RKO (cell line): ENCODE results near the gene DIP2A.
"Not testable (repeated sequence)": the region's sequence is repeated elsewhere in the genome, so short reads cannot be mapped to it uniquely, and the experiment has no call there.

Experiments
- DNase-seq: peaks from one replicate; pipeline ENCODE4 v3.0.0-alpha.2; 2016; ENCODE audit warnings: low spot score

The DIP2A gene

DNA sequence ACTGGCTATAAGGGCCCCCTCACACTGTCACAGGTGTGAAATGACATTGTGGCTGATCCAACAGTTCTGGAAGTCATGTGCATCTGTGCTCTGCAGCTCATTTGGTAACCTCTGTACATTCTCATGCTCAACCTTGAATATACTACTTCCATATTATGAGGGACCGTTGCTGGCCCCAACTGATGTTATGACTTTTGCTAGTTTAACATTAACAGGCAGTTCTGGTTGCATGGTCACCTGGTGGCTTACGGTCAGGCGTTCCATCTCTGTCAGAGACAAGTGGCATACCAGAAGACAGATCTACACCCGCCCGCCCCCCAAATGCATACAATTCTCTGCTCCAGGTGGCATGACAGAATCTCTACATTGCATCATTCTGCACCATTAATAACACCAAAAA lies 6.0 kb upstream of the DIP2A start:
- no peak for DNase-seq

DNA sequence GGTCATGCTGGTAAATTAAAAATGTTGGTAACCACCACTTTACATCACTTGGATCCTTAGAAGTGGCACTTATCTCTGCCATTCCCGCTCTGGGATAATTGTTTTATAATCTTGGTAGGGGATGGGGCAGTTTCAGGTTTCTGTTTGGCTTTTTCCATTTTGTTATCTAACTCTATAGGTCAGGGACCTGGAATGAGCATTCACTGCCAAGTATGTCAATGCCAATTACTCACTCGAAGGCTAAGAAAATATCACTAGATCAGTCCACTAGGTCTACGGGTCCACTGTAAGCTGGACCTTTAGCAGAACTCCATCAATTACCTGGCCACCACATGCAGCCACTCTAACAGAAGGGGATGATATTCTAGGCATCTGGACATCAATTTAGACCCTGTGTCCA lies 4.5 kb upstream of the DIP2A start:
- no peak for DNase-seq

DNA sequence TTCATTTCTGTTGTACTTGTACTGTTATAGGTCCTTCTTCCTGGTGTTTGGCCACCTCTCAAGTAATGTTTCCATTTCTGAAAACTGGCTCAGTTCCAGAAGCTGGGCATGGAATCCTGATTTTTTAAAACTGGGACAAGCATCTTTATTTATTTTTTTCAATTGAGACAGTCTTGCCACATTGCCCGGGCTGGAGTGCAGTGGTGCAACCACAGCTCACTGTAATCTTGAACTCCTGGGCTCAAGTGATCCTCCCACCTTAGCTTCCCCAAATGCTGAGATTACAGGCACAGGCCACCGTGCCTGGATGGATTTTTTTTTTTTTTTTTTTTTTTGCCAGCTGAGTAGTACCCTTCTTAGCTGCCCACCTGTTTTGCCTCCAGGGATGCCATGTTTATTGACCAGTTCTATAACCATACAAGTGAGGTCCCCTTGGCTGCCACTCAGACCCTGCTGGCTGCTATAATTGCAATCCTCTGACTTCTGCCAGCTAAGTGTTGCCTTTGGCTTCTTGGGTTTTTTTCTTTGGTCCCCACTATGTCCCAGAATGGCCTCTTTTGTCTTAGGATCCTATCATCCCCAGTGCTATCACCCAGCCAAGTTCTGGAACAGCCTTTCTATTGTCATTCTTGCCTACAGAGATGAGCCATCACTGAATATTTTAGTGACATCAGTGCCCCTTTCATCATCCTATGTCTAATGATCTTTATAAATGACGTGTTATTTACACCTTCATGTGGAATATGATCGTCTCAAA lies 3.9 kb upstream of the DIP2A start:
- DNase-seq, result no peak

DNA sequence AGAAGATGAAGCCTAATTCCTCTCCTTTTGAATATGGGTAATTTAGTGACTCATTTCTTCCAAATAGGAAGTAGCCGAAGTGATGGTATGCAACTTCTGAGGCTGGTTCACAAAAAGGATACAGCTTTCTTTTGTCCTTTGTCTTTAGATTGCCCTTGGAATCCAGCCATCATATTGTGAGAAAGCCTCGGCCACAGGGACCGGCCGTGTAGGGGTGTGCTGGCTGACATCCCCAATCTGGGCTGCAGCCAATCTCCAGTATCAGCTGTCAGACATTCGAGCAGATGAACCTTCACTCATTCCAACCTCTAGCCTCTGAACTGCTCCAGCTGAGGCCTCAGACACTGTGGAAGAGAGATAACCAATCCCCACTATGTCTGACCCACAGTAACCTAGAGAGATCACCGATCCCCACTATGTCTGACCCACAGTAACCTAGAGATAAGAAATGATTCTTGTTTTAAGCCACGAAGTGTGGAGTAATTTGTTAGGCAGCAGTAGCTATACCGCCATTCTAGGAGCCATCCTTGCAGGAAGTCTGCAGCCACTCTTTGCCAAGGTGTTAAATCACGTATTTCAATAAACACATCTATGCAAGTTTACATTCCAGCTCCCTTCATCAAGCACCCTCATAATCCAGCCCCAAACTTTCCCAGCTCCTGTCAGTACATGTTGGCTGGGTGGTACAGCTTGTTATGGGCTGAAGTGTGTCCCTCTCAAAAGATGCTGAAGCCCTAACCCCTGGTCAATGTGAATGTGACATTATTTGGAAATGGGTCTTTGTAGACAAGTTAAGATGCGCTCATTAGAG lies 2.9 kb upstream of the DIP2A start:
- no peak for DNase-seq

DNA sequence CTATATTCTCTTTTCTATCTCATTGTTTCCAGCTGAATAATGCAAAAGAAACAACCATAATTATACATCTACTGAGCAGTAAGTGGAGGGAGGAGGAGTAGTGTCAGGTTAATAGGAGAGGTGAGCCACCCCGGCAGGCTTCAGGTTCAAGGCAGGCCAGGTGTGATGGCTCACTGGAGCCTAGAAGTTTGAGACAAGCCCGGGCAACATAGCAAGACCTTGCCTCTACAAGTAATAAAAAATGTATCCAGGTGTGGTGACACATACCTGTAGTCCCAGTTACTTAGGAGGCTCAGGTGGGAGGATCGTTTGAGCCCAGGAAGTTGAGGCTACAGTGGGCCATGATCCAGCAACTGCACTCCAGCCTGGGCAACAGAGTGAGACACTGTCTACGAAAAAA lies 1.9 kb upstream of the DIP2A start:
- no peak for DNase-seq

DNA sequence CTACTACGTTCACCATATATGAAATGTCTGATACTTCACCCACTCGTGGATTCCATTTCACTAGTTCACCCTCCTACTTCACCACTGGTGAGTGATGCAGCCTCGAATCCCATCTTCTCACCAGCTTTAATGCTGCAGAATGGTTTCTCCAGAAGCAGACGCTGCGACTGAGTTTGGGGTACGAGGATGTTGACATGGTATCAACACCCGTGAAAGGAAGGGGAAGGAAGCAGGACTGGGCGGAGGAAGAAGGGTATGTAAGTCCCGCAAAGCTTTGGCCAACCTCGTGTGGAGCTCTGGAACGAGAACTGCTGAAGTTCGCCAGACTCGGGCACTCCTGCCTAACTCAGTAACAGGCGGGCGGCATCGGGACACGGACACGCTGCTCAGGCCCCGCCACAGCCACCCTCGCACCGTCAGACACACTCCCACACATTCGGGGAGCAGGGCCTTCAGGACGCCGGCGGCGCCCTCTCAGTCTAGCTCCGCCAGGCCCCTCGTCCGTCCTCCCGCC lies 833 bp upstream of the DIP2A start:
- DNase-seq, result peak; percentile 63

DNA sequence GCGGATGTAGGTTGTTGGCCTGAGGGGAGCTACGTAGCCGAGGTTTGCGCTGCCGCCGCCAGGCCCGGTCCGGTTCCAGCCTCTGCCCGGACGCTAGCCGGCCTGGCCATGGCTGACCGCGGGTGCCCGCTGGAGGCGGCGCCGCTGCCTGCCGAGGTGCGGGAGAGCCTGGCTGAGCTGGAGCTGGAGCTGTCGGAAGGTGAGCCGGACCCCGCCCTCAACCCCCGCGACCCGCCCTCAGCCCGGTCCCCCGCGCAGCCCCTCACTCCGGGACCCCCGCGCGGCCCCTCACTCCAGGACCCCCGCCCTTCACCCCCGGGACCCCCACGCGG lies 299 bp downstream of the DIP2A start:
- DNase-seq, result no peak

DNA sequence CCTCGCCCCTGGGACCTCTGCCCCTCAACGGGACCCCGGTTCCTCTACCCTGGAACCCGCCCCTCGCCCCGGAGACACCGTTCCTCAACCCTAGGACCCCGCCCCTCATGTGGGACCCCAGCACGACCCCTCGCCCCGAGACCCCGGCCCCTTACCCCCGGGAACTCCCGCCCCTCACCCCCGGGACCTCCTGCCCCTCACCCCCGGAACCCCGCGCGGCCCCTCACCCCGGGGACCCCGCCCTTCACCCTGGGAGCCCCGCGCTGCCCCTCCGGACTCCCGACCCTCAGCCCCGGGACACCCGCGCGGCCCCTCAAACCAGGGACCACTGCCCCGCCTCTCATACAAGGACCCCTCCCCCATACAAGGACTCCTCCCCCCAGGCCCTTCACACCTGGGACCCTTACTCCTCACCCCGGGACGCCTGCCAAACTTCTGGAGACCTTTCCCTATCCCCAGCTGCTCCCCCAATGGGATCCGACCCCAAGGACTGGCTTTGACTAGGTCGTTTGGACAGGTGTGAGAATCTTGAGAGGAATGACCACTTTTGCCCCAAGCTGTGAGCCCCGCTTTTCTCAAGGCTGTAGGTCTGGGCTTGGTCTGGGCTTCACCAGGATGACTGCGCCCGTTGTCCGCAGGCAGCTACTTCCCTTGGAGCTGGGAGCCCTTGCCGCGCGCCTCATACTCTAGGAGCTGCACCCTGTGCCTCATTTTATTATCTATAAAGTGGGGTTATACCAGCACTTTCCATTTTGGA lies 843 bp downstream of the DIP2A start:
- peak; percentile 69 for DNase-seq

DNA sequence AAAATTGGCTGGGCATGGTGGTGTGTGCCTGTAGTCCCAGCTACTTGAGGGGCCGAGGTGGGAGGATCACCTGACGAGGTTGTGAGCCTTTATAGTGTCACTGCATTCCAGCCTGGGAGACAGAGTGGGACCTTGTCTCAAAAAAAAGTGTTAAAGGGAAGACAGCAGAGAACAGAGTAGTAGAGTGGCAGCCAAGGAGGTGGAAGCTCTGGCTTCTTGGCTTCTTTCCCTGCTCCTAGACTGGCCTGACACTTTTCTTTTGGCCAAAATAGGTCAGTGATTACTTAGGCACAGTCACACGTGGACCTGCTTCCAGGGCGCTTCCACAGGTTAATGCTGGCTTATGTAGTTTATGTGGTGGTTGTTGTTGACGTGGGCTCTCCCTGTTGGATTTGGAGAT lies 3.2 kb downstream of the DIP2A start:
- no peak for DNase-seq

DNA sequence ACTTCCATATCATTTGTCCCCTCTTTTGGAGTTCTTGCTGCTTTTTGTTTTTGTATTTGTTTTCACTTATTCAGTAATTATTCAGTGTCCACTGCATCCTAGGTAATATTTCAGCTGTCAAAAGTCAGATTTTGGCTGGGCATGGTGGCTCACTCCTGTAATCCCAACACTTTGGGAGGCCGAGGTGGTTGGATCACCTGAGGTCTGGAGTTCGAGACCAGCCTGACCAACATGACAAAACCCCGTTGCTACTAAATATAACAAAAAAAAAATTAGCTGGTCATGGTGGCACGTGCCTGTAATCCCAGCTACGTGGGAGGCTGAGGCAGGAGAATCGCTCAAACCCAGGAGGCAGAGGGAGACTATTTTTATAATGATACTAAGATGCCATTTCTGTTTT lies 6.5 kb downstream of the DIP2A start:
- not testable (repeated sequence) for DNase-seq

DNA sequence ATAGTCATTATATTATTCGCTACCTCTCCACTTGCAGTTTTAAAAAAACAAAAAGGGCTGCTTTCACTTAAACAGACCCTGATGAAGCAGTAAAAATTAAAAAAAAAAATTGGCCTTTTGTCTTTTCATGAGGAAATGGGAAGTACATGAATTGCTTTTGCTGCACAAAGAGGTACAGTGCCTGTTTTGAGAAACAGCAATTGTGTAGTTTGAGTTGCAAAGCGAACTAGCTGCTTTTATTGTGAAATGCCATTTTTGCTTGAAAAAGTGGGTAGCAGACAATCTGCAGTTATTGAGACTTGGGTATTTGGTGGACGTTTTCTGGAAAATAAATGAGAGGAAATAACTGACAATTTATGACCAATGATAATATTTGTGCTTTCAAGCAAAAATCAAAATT lies 7.0 kb downstream of the DIP2A start:
- DNase-seq, result no peak

DNA sequence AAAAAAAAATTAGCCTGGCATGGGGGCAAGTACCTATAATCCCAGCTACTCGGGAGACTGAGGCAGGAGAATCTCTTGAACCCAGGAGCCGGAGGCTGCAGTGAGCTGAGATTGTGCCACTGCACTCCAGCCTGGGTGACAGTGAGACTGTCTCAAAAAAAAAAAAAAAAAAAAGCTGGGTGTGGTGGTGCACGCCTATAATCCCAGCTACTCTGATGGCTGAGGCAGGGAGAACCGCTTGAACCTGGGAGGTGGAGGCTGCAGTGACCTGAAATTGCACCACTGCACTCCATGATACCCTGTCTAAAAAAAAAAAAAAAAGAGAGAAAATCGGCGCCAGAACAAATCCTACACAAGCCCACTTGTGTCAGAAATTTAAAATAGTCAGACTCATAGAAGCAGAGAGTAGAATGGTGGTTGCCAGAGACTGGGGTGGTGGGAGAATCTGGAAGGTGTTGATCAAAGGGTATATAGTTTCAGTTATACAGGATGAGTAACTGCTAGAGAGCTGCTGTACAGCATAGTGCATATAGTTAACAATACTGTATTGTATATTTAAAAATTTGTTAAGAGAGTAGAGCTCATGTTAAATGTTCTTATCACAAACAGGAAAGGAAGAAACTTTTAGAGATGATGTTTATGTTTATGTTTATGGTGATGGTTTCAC lies 9.6 kb downstream of the DIP2A start:
- no peak for DNase-seq

DNA sequence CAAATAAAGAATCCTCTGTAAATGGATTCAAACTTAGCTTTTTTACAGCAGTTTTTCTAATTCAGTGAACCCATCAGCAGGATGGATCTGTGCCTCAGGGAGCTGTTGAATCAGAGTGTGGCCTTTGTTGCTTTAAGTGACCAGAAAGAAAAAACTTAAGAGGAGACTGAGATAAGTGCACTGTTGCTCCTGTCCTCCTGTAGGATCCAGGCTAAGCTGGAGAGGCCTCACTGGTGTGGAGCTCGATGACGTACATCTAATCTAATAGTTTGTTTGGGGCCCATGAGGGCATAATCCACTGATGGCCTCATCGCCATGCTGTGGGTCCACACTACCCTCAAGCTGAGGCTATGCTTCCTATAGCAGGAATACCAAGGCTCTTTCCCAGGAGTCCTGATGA lies 10.6 kb downstream of the DIP2A start:
- no peak for DNase-seq

DNA sequence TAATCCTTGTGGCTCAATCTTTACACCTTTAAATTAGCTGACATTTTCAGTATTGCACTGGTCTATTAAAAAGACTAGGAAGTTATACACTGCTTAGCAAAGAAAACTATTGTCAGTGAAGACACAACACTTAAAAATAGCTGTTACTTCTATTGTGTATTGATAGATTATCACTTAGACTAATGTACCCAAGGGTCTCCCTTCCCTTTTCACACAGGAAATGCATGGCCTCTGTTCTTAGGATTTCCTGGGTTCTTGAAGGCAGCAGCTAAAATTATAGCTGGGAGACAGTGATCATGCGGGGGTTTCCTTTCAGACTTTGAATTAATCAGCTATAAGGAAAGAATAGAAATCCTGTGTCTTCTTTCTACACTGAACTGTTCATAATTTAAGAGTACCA lies 12.8 kb downstream of the DIP2A start:
- DNase-seq, result no peak

DNA sequence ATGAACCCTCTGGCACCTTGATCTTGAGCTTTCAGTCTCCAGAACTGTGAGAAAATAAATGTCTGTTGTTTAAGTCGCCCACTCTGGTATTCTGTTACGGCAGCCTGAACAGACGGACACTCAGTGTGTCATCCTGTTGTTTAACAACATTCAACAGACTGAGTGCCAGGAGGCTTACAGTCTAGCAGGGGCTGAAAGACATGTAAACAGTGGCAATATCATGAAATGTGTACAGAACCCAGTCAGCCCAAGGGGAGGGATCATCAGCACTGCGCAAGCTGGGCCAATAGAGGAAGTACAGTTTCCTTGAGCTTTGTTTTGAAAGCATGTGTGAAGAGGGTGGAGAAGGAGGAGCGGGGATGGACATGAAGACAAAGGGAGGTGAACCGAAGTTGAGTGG lies 13.6 kb downstream of the DIP2A start:
- no peak for DNase-seq

DNA sequence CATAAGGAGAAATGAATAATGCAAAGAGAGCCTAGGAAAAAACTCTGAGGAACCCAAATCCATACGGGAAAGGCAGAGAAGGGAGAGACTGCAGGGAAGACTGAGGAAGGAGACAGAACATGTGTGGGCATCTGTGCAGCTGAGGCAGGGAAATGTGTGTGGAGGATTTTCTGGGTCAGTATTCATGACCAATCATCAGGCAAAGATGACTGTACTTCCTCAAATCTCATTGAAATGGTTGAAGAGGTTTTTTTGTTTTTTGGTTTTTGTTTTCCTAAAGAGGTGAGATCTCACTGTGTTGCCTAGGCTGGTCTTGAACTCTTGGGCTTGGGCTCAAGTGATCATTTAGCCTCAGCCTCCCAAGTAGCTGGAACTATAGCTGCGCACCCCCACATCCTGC lies 15.7 kb downstream of the DIP2A start:
- DNase-seq, result peak; percentile 8

DNA sequence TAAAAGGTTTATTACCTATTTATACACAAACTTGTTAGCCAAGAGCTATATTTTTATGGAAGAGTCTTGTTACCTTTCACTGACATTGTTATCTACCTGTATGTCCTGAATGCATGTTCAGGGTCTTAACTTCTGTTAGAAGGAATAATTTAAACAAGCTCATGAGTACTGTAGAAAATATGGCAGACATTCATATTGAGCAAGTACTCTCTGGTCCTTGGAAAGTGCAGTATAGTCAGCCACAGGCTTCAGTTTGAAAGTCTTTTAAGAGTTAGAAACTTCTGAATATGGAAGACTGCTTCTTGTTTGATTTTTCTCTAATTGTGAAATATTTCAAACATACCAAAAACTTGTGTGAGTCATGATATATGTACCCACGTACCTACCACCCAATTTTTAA lies 16.6 kb downstream of the DIP2A start:
- no peak for DNase-seq

DNA sequence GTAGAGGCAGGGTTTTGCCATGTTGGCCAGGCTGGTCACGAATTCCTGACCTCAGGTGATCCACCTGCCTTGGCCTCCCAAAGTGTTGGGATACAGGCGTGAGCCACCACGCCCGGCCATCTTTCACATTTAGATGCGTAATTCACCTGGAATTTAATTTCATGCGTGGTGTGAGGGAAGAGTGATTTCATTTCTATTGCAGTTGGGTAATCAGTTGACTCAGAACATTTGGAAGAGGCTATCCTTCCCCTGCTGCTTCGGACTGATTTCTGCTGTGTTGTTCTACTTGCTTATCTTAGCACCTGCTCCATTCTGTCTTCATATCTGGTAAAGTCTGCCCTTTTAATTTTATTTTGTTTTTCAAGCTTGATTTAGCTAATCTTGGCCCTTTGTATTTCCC lies 19.1 kb downstream of the DIP2A start:
- DNase-seq, result no peak

DNA sequence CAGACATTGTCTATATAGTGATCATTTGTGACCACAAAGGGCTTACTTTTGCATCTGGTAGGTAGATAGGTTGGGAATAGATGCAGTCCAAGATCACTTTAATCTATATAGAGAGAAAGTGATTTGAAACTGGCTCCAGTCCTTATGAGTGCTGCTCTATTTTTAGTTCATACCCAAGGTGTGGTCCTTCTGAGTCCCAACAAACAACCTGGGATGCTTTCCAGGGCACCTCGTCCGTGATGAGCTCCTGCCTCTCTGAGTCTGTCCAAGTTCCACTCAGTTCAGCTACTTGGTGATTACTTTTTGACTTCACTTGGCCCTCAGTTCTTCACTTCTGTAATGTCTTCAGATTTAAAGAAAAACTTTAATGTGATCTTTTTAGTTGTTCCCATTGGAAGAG lies 20.2 kb downstream of the DIP2A start:
- DNase-seq, result no peak

DNA sequence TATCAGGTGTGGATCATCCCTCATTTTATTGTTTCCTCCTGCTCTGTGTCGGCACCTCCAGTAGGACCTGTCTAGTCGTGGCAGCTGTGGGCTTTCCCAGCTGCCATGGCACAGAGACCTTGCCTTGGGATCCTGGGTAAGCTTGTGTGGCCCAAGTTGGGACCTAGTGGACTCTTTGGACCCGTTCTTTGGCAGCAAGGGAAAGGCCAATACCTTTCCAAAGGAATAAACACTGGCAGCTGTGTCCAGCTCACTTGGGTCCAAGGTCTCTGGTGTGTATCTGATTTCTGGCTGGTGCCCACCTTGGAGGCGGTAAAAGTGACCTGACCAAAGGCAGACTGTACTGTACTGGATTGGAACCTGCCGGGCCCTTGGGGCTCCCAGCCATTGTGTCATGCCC lies 21.8 kb downstream of the DIP2A start:
- DNase-seq, result no peak

DNA sequence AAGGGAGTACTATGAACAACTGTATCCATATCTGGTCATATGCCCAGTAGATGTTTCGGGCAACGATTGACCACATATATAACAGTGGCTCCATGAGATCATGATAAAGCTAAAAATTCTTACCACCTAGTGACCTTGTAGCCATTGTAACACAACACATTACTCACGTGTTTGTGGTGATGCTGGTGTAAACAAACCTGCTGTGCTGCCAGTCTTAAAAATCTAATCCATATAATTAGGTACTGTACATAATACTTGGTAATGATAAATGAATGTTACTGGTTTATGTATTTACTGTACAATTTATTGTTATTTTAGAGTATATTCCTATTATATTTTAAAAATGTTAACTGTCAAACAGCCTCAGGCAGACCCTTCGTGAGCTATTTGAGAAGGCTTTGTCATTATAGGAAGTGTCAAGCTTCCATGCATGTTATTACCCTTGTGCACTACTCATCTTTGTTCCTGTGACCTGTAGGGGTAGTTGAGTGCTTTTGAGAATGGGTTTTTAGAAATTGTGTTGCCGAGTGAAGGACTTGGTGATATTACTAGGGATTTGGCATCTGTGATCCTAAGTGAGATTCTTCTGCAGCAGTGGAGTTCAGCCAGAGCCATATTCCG lies 23.6 kb downstream of the DIP2A start:
- no peak for DNase-seq

DNA sequence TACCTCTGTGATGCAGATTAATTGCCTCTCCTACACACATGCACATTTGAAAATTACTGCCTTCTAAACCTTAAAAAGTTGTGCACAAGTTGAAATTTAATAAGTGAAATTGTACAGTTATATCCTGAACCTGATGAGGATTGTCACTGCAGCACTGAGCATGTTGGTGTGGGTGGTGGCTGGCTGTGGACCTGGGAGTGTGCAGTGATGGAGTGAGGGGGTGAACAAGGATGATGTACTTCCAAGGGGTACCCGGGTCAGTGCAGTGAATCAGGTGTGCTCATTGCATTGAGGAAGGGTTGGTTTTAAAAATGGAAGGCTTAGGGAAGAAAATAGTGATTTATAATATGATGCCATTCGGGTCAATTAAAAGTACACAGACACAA lies 24.1 kb downstream of the DIP2A start:
- DNase-seq, result no peak
